Inferior parietal cortex (tissue), 1 donor: ENCODE results near the gene ITK.

Source experiments
- DNase-seq: peaks from one replicate; pipeline ENCODE4 v3.0.0-alpha.2; 2016; ENCODE audit errors: extremely low spot score

Gene ITK

GRCh38 chr5:157280927-157281326, 100.3 kb downstream of the ITK start:
- no peak for DNase-seq

- DNase-seq = no peak
These were observed 101.5 kb downstream of the ITK start for GRCh38 chr5:157282150-157282549.

- DNase-seq = no peak
These were observed 102.8 kb downstream of the ITK start for GRCh38 chr5:157283434-157283833.

- no peak for DNase-seq
These were observed 104.0 kb downstream of the ITK start for GRCh38 chr5:157284458-157285212.

GRCh38 chr5:157285310-157286035, 104.8 kb downstream of the ITK start:
- no peak for DNase-seq

- no peak for DNase-seq
These were observed 106.1 kb downstream of the ITK start for GRCh38 chr5:157286761-157287211.

- DNase-seq = no peak
These were observed 107.9 kb downstream of the ITK start for GRCh38 chr5:157288405-157289163.

GRCh38 chr5:157289164-157289819, 108.7 kb downstream of the ITK start:
- DNase-seq = no peak

- DNase-seq = no peak
These were observed 109.7 kb downstream of the ITK start for GRCh38 chr5:157290156-157290980.

- no peak for DNase-seq
These were observed 110.5 kb downstream of the ITK start for GRCh38 chr5:157290981-157291711.

GRCh38 chr5:157292599-157292998, 112.0 kb downstream of the ITK start:
- DNase-seq = no peak

GRCh38 chr5:157294407-157295091, 113.9 kb downstream of the ITK start:
- DNase-seq = no peak

- DNase-seq = no peak
These were observed 114.6 kb downstream of the ITK start for GRCh38 chr5:157295247-157295646.

- no peak for DNase-seq
These were observed 119.9 kb downstream of the ITK start for GRCh38 chr5:157300564-157300963.

GRCh38 chr5:157301066-157301465, 120.4 kb downstream of the ITK start:
- DNase-seq = no peak

- no peak for DNase-seq
These were observed 122.4 kb downstream of the ITK start for GRCh38 chr5:157303023-157303422.

GRCh38 chr5:157303667-157304327, 123.2 kb downstream of the ITK start:
- no peak for DNase-seq
